Measurements from ENCODE around the gene ZNF184.

Gene ZNF184

DNA sequence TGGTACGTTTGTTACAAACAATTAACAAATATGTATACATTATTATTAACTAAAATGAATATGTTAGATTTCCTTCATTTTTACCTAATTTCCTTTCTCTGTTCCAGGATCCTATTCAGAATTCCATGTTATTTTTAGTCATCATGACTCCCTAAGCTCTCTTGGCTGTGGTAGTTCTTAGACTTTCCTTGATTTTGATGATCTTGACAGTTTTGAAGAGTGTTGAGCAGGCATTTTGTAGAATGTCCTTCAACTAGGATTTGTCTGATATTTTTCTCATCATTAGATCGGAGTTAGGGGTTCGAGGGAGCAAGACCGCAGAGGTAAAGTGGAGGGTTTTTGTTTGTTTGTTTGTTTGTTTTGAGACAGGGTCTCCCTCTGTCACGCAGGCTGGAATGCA, 44.3 kb upstream of the ZNF184 start:
- no peaks in the 10 kb centered on the region for H3F3A ChIP-seq (ENCODE audit: low read depth)
- TF ChIP-seq EZH2phosphoT487 (IDR thresholded peaks at IDR 0.05; ENCODE audit: borderline replicate concordance): no peak
- TF ChIP-seq, protein P1, sequence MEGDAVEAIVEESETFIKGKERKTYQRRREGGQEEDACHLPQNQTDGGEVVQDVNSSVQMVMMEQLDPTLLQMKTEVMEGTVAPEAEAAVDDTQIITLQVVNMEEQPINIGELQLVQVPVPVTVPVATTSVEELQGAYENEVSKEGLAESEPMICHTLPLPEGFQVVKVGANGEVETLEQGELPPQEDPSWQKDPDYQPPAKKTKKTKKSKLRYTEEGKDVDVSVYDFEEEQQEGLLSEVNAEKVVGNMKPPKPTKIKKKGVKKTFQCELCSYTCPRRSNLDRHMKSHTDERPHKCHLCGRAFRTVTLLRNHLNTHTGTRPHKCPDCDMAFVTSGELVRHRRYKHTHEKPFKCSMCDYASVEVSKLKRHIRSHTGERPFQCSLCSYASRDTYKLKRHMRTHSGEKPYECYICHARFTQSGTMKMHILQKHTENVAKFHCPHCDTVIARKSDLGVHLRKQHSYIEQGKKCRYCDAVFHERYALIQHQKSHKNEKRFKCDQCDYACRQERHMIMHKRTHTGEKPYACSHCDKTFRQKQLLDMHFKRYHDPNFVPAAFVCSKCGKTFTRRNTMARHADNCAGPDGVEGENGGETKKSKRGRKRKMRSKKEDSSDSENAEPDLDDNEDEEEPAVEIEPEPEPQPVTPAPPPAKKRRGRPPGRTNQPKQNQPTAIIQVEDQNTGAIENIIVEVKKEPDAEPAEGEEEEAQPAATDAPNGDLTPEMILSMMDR (conservative IDR thresholded peaks at IDR 0.05; ENCODE audit: low read length): no peak
- no peaks in the 10 kb centered on the region for H3K9me2 ChIP-seq (replicated peaks; ENCODE audit: low read depth, low read length)
- peaks cover 20% of the 10 kb centered on the region for H3K27me3 ChIP-seq (ENCODE audit: insufficient read depth, low read length, poor library complexity, severe bottlenecking)
- no peak overlapping the region for H3K4me3 ChIP-seq (ENCODE audit: low read length, poor library complexity, severe bottlenecking)
- no peaks in the 10 kb centered on the region for H4K20me1 ChIP-seq (ENCODE audit: insufficient read depth, low read length, poor library complexity, severe bottlenecking)
- no peak overlapping the region for H2AFZ ChIP-seq (ENCODE audit: low read length)
- H3K9ac ChIP-seq (ENCODE audit: low read depth, low read length, poor library complexity, severe bottlenecking): no peak overlapping the region
- H3K9me3 ChIP-seq (ENCODE audit: insufficient read depth, low read depth, low read length): no peaks in the 10 kb centered on the region
- H3K4me1 ChIP-seq (ENCODE audit: insufficient read depth, low read length, poor library complexity, severe bottlenecking): peaks cover 8% of the 10 kb centered on the region
- H3K36me3 ChIP-seq (ENCODE audit: insufficient read depth, low read length): no peaks in the 10 kb centered on the region
- H3K79me2 ChIP-seq (ENCODE audit: insufficient read depth, low read length): no peaks in the 10 kb centered on the region
- H3K4me2 ChIP-seq (ENCODE audit: low read depth, low read length, poor library complexity, severe bottlenecking): no peak overlapping the region

DNA sequence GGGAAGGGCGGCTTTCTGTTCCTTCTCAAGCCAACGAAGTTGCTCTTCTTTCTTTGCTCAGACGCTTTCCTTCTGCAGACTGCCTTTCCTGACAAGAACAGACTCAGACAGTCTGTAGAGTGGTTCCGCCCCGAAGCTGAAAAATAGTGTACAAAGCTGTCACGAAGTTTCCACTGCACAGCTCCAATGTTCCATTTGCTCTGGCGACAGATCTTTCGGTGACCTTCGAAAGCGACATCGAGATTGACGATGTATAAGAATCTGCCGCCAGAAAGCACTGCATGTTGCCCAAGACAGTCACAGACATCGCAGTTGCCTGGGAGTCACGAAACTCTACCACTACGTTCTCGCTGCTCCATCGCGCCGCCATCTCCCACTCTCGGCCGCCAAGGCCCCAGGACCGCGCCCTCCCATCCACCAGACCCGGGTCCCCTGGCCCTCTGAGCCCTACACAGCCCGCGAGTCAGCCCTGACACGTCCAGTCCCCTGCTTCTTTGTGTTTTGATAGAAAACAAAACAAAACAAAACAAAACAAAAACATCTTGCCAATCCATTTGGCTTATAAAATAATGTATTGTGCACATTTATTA, 42.1 kb upstream of the ZNF184 start:
- Histone ChIP-seq H3K9me2 (replicated peaks; ENCODE audit: low read depth, low read length) (no peaks in the 10 kb centered on the region), H4K20me1 (ENCODE audit: insufficient read depth, low read length, poor library complexity, severe bottlenecking) (no peaks in the 10 kb centered on the region), H3K4me1 (ENCODE audit: insufficient read depth, low read length, poor library complexity, severe bottlenecking) (peaks cover 8% of the 10 kb centered on the region), H3K36me3 (ENCODE audit: insufficient read depth, low read length) (no peaks in the 10 kb centered on the region), H3K4me3 (ENCODE audit: low read length, poor library complexity, severe bottlenecking) (no peak overlapping the region), H3K27me3 (ENCODE audit: insufficient read depth, low read length, poor library complexity, severe bottlenecking) (peaks cover 20% of the 10 kb centered on the region), H3K9ac (ENCODE audit: low read depth, low read length, poor library complexity, severe bottlenecking) (no peak overlapping the region), H3F3A (ENCODE audit: low read depth) (no peaks in the 10 kb centered on the region), H2AFZ (ENCODE audit: low read length) (no peak overlapping the region), H3K9me3 (ENCODE audit: insufficient read depth, low read depth, low read length) (no peaks in the 10 kb centered on the region), H3K4me2 (ENCODE audit: low read depth, low read length, poor library complexity, severe bottlenecking) (no peak overlapping the region), H3K79me2 (ENCODE audit: insufficient read depth, low read length) (no peaks in the 10 kb centered on the region)
- TF ChIP-seq EZH2phosphoT487 (IDR thresholded peaks at IDR 0.05; ENCODE audit: borderline replicate concordance): no peak
- TF ChIP-seq, protein P1 (conservative IDR thresholded peaks at IDR 0.05; ENCODE audit: low read length): no peak

DNA sequence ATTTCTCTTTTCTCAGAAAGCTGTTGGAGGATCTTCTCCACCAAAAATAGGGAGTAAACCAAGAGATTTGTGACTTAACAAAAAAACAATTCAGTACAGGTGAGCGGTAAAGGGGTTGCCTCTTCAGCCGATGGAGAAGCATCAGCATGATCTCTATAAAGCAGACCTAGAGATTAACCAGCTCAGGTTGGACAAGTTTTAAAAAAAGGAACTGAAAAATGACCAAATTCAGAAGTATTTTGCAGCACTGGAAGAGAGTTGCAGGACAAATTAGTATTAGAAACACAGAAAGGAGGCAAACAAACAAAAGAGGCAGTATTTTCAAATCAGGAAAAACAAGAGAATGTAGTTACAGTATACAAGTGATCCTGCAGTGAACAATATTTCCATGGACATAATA, 39.6 kb upstream of the ZNF184 start:
- H3K4me1 ChIP-seq (ENCODE audit: insufficient read depth, low read length, poor library complexity, severe bottlenecking): no peaks in the 10 kb centered on the region
- no peak overlapping the region for H3K9ac ChIP-seq (ENCODE audit: low read depth, low read length, poor library complexity, severe bottlenecking)
- H3K4me2 ChIP-seq (ENCODE audit: low read depth, low read length, poor library complexity, severe bottlenecking): no peak overlapping the region
- H3K9me2 ChIP-seq (replicated peaks; ENCODE audit: low read depth, low read length): no peaks in the 10 kb centered on the region
- no peaks in the 10 kb centered on the region for H3F3A ChIP-seq (ENCODE audit: low read depth)
- no peaks in the 10 kb centered on the region for H4K20me1 ChIP-seq (ENCODE audit: insufficient read depth, low read length, poor library complexity, severe bottlenecking)
- H3K4me3 ChIP-seq (ENCODE audit: low read length, poor library complexity, severe bottlenecking): no peak overlapping the region
- H3K9me3 ChIP-seq (ENCODE audit: insufficient read depth, low read depth, low read length): no peaks in the 10 kb centered on the region
- H2AFZ ChIP-seq (ENCODE audit: low read length): no peak overlapping the region
- H3K36me3 ChIP-seq (ENCODE audit: insufficient read depth, low read length): no peaks in the 10 kb centered on the region
- peaks cover 20% of the 10 kb centered on the region for H3K27me3 ChIP-seq (ENCODE audit: insufficient read depth, low read length, poor library complexity, severe bottlenecking)
- H3K79me2 ChIP-seq (ENCODE audit: insufficient read depth, low read length): no peaks in the 10 kb centered on the region
- no peak for TF ChIP-seq EZH2phosphoT487 (IDR thresholded peaks at IDR 0.05; ENCODE audit: borderline replicate concordance)
- TF ChIP-seq, protein P1 (conservative IDR thresholded peaks at IDR 0.05; ENCODE audit: low read length): no peak
